Testis (tissue), 2 donors: ENCODE results near the gene DPRX.

Source experiments
- CTCF ChIP-seq, 3 experiments: fragments of 450-650 bp in 2 of 3; fragments of 200-600 bp in 1 of 3; sonication (generic) in 1 of 3; IDR thresholded peaks; one replicate each; pipeline ENCODE4 v1.5.1; 2016 to 2019; ENCODE audit warnings: antibody characterized with exemption in 3 of 3, mild to moderate bottlenecking in 2 of 3, moderate library complexity in 1 of 3
- POLR2A ChIP-seq: fragments of 450-650 bp; IDR thresholded peaks from one replicate; pipeline ENCODE4 v1.6.1; 2017; ENCODE audit warnings: antibody characterized with exemption, mild to moderate bottlenecking, moderate library complexity

GRCh38 chr19:53655042-53655665 lies 23.4 kb downstream of the DPRX start:
- TF ChIP-seq CTCF (IDR thresholded peaks at IDR 0.05) = no peak
- TF ChIP-seq POLR2A = no peak
